Upper lobe of left lung (tissue), 6 donors: Measurements from ENCODE around the gene MYB. TPM values are rescaled to one million over a fixed set of nuclear protein-coding genes. Genes with fewer than 3 reads are reported as not detected.

Source experiments
- small RNA-seq, 4 donors: library from RNA; depleted of rRNA; stranded (forward); fragments of <200 nt; gene quantifications; one replicate each; pipeline ENCODE3, GENCODE V24; 2016
- total RNA-seq, 6 donors: library from RNA; depleted of rRNA in 4 of 6; stranded (reverse); fragments of >200 nt in 4 of 6; gene quantifications; one replicate each; pipeline versions ENCODE4 v1.1.0 to v1.2.1, GENCODE V29; 2016 to 2021
- donor health status: DM: no; HTN: no; CAD: no; lungs with moderate emphysema.
- donor health status: DM: no; HTN: yes; CAD: no; lungs with severe emphysema.

MYB gene
- total RNA-seq, 6 donors from 2014 or later, result 1.9 to 17.2 (median 4.7) TPM

Small RNAs within 50 kb of the gene (small RNA-seq; reads per million reads assigned to genes)
- gene MIR548A2, result 0 reads per million in 4 donors

Other genes with a start within 250 kb of the MYB start
- gene ALDH8A1, start 231.2 kb upstream of the MYB start, total RNA-seq, result 1 to 10 TPM in 1 of 6 donors, under 1 TPM in 3, not detected in 2; 0.23 to 2.7 (median 0.69) TPM
- gene HBS1L, start 126.5 kb upstream of the MYB start, total RNA-seq, result 10 to 100 TPM; 16.8 to 47.0 (median 38.5) TPM